Adrenal gland (tissue), 12 donors: ENCODE results near the gene GAK. TPM values are rescaled to one million over a fixed set of nuclear protein-coding genes. Genes with fewer than 3 reads are reported as not detected.

Experiments
- DNase-seq, 7 donors: peaks; one replicate each; pipeline ENCODE4 v3.0.0-alpha.2; 2019 to 2020
- H3K27ac ChIP-seq, 5 donors: fragments of 200-600 bp; sonication (generic) in 4 of 5; 1 replicate in 3 of 5; 2 replicates in 2 of 5; pipeline versions ENCODE4 v1.5.1 to v1.8.0; 2016 to 2020; ENCODE audit warnings: mild to moderate bottlenecking in 1 of 5
- H3K27me3 ChIP-seq: fragments of 200-600 bp; 2 replicates; pipeline ENCODE4 v1.8.0; 2021
- H3K36me3 ChIP-seq, 2 donors: fragments of 200-600 bp; replicated peaks in 1 of 2; 1 replicate in 1 of 2; 2 replicates in 1 of 2; pipeline versions ENCODE4 v1.5.1 to v1.8.0; 2018 to 2022
- H3K4me1 ChIP-seq, 2 donors: fragments of 200-600 bp; replicated peaks in 1 of 2; 1 replicate in 1 of 2; 2 replicates in 1 of 2; pipeline versions ENCODE4 v1.5.1 to v1.8.0; 2018 to 2021
- H3K4me3 ChIP-seq, 4 donors: fragments of 200-600 bp; sonication (generic) in 3 of 4; one replicate each; pipeline ENCODE4 v1.5.1; 2016 to 2018
- H3K9me3 ChIP-seq, 3 donors: fragments of 200-600 bp; sonication (generic) in 1 of 3; replicated peaks in 1 of 3; 1 replicate in 2 of 3; 2 replicates in 1 of 3; pipeline versions ENCODE4 v1.5.1 to v1.8.0; 2016 to 2021
- POLR2A ChIP-seq, 2 donors: fragments of 450-650 bp; IDR thresholded peaks; one replicate each; pipeline ENCODE4 v1.6.1; 2017; ENCODE audit warnings: antibody characterized with exemption in 2 of 2, mild to moderate bottlenecking in 2 of 2, moderate library complexity in 1 of 2
- WGBS, 4 donors: extraction: QIAGEN DNeasy Blood & Tissue Kit in 2 of 4; methylation state at CpG; one replicate each; pipeline versions ENCODE4 v1.1.5 to v1.1.7; 2013 to 2017; 5-methylcytosine and 5-hydroxymethylcytosine counted together
- intact Hi-C, 2 donors: fragments of 100-400 bp; cut with DNase I; formaldehyde crosslinking; loops; one replicate each; pipeline versions ENCODE4 v1.14.1 to v1.15.0; 2022 to 2023
- polyA plus RNA-seq, 3 donors: library from polyadenylated mRNA; stranded (reverse); fragments of 200-250 nt in 2 of 3; fragments of 350-450 nt in 1 of 3; fragmentation: Illumina TruSeq in 1 of 3; extraction: RNeasy Lipid Tissue Mini Kit (QIAGEN cat#74804) in 1 of 3; gene quantifications; one replicate each; pipeline ENCODE4 v1.2.3, GENCODE V29; 2013 to 2014
- total RNA-seq, 9 donors: library from RNA; depleted of rRNA in 4 of 9; stranded (reverse); fragments of >200 nt in 4 of 9; fragments of 120-200 nt in 1 of 9; fragmentation: NEBNext Ultra II Directional in 1 of 9; extraction: Animal tissue kit (Norgen Biotek cat#: 25700) in 1 of 9; gene quantifications; one replicate each; pipeline versions ENCODE4 v1.1.0 to v1.2.4, GENCODE V29; 2013 to 2023
- TF ChIP-seq, protein P1 (sequence below), 6 experiments: fragments of 450-650 bp in 4 of 6; fragments of 200-600 bp in 2 of 6; sonication (generic) in 1 of 6; IDR thresholded peaks; 1 replicate in 5 of 6; 2 replicates in 1 of 6; pipeline versions ENCODE4 v1.5.1 to v1.8.0; 2016 to 2021; ENCODE audit warnings: antibody characterized with exemption in 6 of 6, mild to moderate bottlenecking in 2 of 6, moderate library complexity in 1 of 6
- donor health status: healthy with polysubstance abuse.
- donor health status: Bipolar disorder and iron deficiency.
- donor health status: DM: yes; HTN: yes; CAD: no.
- donor health status: DM: no; HTN: no; CAD: no.
- donor health status: DM: no; HTN: no; CAD: no.
- donor health status: DM: yes; HTN: yes; CAD: no.

Gene GAK
- total and polyA plus RNA-seq, 12 donors = 39.0 to 381 (median 132) TPM

DNA sequence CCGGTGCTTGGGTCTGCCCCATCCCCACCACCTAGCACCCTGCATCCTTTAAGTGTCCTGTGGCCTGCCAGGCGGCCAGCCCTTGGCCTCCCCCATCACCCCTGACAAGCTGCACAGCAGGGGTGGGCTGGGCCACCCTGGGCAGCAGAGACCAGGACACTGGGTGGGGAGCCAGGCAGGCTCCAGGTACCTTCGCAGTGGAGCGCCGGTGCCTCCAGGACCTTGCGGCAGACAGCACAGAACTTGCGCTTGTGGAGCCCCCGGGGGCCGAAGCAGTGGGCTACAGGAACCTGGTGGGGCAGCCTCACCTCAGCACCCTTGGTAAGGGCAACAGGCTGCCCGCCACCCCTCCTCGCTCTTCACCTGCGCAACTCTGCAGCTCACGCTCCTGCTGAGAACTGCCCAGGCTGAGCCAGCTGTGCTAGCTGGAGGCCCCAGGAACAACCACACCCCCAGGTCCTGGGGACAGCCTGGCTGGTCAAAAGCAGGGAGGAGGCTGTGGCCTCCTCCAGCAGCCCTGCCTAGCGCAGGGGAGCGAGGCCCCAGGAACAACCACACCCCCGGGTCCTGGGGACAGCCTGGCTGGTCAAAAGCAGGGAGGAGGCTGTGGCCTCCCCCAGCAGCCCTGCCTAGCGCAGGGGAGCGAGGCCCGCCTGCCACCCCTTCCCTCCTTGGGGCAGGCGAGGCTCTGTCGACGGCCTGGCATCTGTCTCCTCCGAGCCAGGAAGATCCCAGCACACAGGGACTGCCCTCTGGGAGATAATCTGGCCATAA lies 36.7 kb upstream of the GAK start:
- Histone ChIP-seq H3K36me3 (peaks cover 0 to 6% of the 10 kb centered on the region in 2 donors), H3K9me3 (no peaks in the 10 kb centered on the region), H3K27ac (no peak overlapping the region), H3K4me3 (no peak overlapping the region), H3K4me1 (peaks cover 13 to 19% of the 10 kb centered on the region in 2 donors), H3K27me3 (no peaks in the 10 kb centered on the region)
- DNase-seq = no peak
- WGBS, 4 donors = 90 to 94% (median 92%) methylated on average over 5 to 23 of the region's 23 CpGs
- intact Hi-C loops = no loop called here
- TF ChIP-seq, protein P1, sequence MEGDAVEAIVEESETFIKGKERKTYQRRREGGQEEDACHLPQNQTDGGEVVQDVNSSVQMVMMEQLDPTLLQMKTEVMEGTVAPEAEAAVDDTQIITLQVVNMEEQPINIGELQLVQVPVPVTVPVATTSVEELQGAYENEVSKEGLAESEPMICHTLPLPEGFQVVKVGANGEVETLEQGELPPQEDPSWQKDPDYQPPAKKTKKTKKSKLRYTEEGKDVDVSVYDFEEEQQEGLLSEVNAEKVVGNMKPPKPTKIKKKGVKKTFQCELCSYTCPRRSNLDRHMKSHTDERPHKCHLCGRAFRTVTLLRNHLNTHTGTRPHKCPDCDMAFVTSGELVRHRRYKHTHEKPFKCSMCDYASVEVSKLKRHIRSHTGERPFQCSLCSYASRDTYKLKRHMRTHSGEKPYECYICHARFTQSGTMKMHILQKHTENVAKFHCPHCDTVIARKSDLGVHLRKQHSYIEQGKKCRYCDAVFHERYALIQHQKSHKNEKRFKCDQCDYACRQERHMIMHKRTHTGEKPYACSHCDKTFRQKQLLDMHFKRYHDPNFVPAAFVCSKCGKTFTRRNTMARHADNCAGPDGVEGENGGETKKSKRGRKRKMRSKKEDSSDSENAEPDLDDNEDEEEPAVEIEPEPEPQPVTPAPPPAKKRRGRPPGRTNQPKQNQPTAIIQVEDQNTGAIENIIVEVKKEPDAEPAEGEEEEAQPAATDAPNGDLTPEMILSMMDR (IDR thresholded peaks at IDR 0.05) = no peak
- no peak for TF ChIP-seq POLR2A (IDR thresholded peaks at IDR 0.05)

DNA sequence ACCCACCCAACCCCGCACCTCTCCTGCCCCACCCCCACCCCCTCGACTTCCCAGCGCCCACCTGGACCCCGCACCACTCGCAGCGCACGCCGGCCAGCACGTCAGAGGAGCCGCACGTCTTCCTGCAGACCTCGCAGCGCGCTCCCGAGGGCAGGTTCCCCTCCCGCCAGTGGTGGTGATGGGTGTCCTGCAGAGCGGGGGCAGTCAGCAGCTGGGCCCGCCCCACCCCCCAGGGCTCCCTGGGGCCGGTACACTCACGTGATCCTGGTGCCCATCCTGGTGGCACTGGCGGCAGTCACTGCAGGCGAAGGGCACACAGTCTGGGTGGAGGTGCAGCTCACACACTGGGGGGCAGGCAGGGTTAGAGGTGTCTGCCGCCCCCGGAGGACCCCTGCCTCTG lies 36.1 kb upstream of the GAK start:
- Histone ChIP-seq H3K4me1 (peaks cover 13 to 17% of the 10 kb centered on the region in 2 donors), H3K4me3 (no peak overlapping the region), H3K9me3 (no peaks in the 10 kb centered on the region), H3K36me3 (peaks cover 0 to 6% of the 10 kb centered on the region in 2 donors), H3K27ac (no peak overlapping the region), H3K27me3 (no peaks in the 10 kb centered on the region)
- no peak for DNase-seq
- 9 to 41% (median 38%) methylated on average over 4 to 24 of the region's 24 CpGs; no CpG with 5 or more reads in 1 of the 4 donors for WGBS, 4 donors
- intact Hi-C loops = no loop called here
- TF ChIP-seq POLR2A (IDR thresholded peaks at IDR 0.05) = no peak
- TF ChIP-seq, protein P1 (IDR thresholded peaks at IDR 0.05) = no peak

DNA sequence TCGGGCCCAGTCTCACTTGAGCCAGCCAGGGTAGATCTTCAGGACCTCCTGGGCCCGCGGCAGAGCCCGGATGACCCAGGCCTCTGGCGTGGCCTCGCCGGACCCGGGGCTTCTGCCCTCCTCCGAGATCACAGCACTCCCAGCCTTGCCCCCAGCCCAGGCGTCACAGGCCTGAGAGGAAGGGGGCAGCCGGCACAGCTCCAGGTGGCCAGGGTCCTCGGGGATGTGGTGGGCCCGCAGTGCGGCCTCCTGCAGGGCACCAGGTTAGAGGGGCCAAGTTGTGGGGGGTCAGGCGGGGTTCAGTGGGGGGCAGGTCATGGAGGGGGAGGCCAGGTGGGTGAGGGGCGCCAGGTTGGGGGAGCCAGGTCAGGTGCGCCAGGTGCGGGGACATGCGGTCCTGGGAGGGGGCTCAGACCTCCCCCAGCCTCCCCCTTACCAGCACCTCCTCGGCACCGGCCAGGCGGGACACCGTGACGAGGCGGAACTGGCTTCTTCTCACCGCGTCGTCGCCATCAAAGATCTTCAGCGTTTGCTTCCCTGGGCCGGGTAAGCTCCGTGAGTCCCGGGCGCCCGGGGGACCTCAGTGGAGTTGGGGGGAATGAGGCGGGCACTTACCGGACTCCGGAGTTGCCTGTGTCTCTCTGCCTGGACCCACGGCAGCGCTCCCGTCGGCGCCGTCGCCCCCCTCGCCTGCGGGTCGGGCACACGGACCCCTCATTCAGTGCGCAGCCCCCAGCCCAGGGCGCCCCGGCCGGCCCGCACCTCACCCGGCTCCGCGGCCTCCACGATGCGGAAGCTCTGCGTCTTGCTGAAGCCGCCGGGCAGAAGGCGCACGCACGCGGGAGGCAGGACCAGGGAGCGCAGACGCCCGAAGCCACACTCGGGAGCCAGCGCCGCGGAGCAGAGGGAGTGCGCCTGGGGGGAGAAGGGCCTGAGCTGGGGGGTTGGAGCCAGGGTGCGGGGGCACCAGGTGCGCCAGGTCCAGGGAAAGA lies 35.3 kb upstream of the GAK start:
- Histone ChIP-seq H3K27me3 (no peaks in the 10 kb centered on the region), H3K4me1 (peaks cover 8 to 11% of the 10 kb centered on the region in 2 donors), H3K27ac (no peak overlapping the region), H3K4me3 (no peak overlapping the region), H3K36me3 (peaks cover 0 to 6% of the 10 kb centered on the region in 2 donors), H3K9me3 (no peaks in the 10 kb centered on the region)
- no peak for DNase-seq
- WGBS, 4 donors = 14 to 55% (median 53%) methylated on average over 13 to 76 of the region's 76 CpGs
- TF ChIP-seq, protein P1 (IDR thresholded peaks at IDR 0.05) = no peak
- intact Hi-C loops = no loop called here
